Panc1 (cell line): ENCODE measurements around the gene TBC1D16.

Experiments
- SIN3A ChIP-seq: IDR thresholded peaks from 2 replicates; pipeline ENCODE4 v1.6.1; 2012; ENCODE audit warnings: low read depth, mild to moderate bottlenecking, low read length, moderate library complexity, borderline replicate concordance; ENCODE audit not compliant: insufficient read depth
- TF ChIP-seq, protein P1 (sequence below): fragments of 450-650 bp; IDR thresholded peaks from 2 replicates; pipeline ENCODE4 v1.5.1; 2017; ENCODE audit warnings: mild to moderate bottlenecking

DNA sequence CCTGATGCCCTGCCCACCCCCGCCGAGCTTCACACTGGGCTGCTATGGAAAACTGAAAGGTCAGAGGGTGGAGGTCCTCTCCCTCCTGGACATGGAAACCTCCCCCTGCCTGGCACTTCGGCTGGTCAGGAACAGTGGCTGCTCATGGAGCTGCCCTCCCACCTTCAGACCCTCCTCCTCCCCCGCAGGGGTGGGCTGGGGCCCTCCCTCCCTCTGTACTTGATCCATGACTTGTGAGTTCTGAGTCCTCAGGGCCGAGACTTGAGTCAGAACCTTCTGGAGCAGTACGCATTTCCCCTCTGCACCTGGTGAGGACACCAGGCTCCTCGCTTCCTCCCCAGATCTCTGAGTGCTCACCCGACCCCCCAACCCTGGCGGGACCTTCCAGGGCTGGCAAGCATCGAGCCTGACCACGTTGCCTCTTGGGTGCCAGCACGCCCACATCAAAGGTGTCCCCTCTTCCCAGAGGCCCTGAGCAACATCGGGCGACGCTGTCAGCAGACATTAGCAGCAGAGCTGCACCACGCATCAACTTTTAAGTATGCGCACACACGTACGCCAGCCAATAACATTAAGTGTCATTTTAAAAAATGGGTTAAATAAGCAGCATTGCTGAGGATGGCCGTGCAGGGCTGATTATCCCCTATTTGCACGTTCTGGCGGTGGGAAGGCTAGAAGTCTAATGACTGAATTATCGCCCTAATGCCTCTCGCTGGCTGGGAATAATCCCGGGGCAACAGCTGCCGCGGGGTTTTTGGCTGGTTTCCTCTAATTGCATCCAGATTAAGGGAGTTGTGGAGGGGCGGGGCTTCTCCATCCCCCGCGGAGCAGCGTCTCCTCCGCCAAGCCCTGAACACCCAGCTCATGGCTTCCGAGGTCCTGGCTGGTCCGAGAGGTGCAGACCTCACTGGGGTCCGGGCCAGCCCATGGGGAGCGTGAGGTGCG, 98.0 kb downstream of the TBC1D16 start:
- TF ChIP-seq SIN3A, result no peak
- TF ChIP-seq, protein P1, sequence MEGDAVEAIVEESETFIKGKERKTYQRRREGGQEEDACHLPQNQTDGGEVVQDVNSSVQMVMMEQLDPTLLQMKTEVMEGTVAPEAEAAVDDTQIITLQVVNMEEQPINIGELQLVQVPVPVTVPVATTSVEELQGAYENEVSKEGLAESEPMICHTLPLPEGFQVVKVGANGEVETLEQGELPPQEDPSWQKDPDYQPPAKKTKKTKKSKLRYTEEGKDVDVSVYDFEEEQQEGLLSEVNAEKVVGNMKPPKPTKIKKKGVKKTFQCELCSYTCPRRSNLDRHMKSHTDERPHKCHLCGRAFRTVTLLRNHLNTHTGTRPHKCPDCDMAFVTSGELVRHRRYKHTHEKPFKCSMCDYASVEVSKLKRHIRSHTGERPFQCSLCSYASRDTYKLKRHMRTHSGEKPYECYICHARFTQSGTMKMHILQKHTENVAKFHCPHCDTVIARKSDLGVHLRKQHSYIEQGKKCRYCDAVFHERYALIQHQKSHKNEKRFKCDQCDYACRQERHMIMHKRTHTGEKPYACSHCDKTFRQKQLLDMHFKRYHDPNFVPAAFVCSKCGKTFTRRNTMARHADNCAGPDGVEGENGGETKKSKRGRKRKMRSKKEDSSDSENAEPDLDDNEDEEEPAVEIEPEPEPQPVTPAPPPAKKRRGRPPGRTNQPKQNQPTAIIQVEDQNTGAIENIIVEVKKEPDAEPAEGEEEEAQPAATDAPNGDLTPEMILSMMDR, result no peak
